HFF-Myc (cell line): Measurements from ENCODE around the gene AAGAB.

Experiments used
- DNase-seq: peaks from one replicate; pipeline ENCODE4 v3.0.0-alpha.2; 2011; ENCODE audit warnings: low read depth; ENCODE audit errors: extremely low read depth
- H3K4me3 ChIP-seq: replicated peaks from 2 replicates; pipeline ENCODE4 v1.5.1; 2011; ENCODE audit warnings: low read depth, mild to moderate bottlenecking, control low read depth, low read length
- TF ChIP-seq, protein P1 (sequence below): IDR thresholded peaks from 2 replicates; pipeline ENCODE4 v1.5.1; 2012; ENCODE audit warnings: mild to moderate bottlenecking, low read depth, low read length, control low read depth; ENCODE audit errors: missing control alignments

AAGAB gene

DNA sequence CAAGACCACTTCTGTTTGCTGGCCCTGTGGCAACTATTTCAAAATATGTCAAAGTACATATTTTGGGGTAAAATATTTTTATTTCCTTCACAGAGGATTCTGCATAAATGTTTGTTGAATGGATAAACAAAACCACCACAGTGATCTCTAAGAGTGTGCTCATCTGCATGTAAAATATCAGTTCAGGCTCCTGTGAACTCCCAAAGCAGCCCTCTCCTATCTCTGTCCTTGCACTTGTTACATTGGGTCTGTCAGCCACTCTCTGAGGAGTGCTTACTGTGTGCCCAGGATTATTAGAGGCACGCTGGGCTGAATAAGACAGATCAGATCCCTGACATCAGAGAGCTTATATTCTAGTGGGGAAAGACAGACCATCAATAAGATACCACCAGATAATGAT, 27.3 kb upstream of the AAGAB start:
- TF ChIP-seq, protein P1, sequence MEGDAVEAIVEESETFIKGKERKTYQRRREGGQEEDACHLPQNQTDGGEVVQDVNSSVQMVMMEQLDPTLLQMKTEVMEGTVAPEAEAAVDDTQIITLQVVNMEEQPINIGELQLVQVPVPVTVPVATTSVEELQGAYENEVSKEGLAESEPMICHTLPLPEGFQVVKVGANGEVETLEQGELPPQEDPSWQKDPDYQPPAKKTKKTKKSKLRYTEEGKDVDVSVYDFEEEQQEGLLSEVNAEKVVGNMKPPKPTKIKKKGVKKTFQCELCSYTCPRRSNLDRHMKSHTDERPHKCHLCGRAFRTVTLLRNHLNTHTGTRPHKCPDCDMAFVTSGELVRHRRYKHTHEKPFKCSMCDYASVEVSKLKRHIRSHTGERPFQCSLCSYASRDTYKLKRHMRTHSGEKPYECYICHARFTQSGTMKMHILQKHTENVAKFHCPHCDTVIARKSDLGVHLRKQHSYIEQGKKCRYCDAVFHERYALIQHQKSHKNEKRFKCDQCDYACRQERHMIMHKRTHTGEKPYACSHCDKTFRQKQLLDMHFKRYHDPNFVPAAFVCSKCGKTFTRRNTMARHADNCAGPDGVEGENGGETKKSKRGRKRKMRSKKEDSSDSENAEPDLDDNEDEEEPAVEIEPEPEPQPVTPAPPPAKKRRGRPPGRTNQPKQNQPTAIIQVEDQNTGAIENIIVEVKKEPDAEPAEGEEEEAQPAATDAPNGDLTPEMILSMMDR, result no peak
- no peak for DNase-seq

GRCh38 chr15:67280217-67280616, 25.8 kb upstream of the AAGAB start:
- no peak overlapping the region for H3K4me3 ChIP-seq
- no peak for DNase-seq
- TF ChIP-seq, protein P1, result no peak

More for the DNA sequence above, 27.3 kb upstream of the AAGAB start:
- H3K4me3 ChIP-seq, result no peak overlapping the region

- no peak overlapping the region for H3K4me3 ChIP-seq
- TF ChIP-seq, protein P1, result no peak
- no peak for DNase-seq
These were observed 22.2 kb upstream of the AAGAB start for GRCh38 chr15:67276666-67277065.

GRCh38 chr15:67274236-67274635, 19.8 kb upstream of the AAGAB start:
- no peak for DNase-seq
- H3K4me3 ChIP-seq, result no peak overlapping the region
- TF ChIP-seq, protein P1, result no peak

- DNase-seq, result no peak
- TF ChIP-seq, protein P1, result no peak
These were observed 13.8 kb upstream of the AAGAB start for GRCh38 chr15:67267951-67268941.

DNA sequence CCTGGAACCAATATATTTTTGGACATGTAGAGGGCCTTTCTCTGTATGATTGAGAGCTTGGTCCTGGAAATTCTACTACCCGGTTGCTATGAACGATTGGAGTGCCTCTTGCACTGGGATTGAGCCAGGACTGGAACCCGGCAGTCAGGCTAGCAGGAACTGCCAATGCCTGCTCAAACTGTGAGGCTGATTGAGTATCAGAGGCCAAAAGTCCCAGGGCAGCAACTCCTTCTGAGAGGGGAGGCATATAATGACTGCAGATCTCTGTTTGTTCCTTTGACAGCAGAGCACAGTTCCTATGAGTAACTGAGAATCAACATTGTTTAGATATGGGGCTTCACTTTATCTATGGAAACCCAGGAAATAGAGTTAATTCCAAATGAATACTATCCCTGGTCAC, 13.0 kb upstream of the AAGAB start:
- no peak for DNase-seq
- TF ChIP-seq, protein P1, result no peak
- no peak overlapping the region for H3K4me3 ChIP-seq

More at GRCh38 chr15:67267951-67268941, 13.8 kb upstream of the AAGAB start:
- H3K4me3 ChIP-seq, result no peak overlapping the region
